D721Med (cell line): Measurements from ENCODE around the gene TENM4.
A peak's percentile ranks its signal among the peaks of the same experiment; 100 is the strongest.

Source experiments
- DNase-seq: peaks from one replicate; pipeline ENCODE4 v3.0.0; 2011; ENCODE audit warnings: low spot score; ENCODE audit not compliant: insufficient read length
- FAIRE-seq: peaks from 2 replicates; lab custom pipeline; 2011; peaks lifted over from hg19 to GRCh38; lab: Jason Lieb, UNC
- CTCF ChIP-seq: IDR thresholded peaks from 2 replicates; pipeline ENCODE4 v1.5.1; 2012; ENCODE audit warnings: mild to moderate bottlenecking, control low read depth; ENCODE audit not compliant: insufficient read depth; ENCODE audit errors: missing control alignments

The TENM4 gene

GRCh38 chr11:79259800-79260199 lies 181.0 kb downstream of the TENM4 start:
- DNase-seq = no peak
- no peak for FAIRE-seq
- peak; percentile 24 for TF ChIP-seq CTCF

DNA sequence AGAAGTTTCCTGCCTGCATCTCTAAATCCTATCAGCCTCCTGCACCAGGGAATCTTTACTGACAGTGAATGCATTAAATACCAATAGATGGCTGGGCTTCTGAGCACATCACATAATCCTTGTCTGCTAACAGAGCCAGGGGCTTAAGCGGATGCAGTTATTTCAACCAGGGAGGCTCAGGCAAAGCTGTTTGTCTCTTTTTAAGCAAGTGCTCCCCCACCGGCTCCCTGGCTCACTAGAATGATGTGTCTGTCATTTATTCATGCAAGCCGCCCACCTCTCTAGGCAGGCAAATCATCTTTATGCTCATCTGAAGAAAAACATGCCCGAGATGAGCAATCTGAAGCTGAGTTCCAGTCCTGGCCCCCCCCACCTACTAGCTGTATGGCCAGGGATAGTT lies 182.3 kb downstream of the TENM4 start:
- peak; percentile 26 for TF ChIP-seq CTCF
- DNase-seq = no peak
- FAIRE-seq = peak; percentile 38

- DNase-seq = no peak
- no peak for FAIRE-seq
- no peak for TF ChIP-seq CTCF
These were observed 184.9 kb downstream of the TENM4 start for GRCh38 chr11:79255965-79256364.

- TF ChIP-seq CTCF = no peak
- FAIRE-seq = no peak
- no peak for DNase-seq
These were observed 187.6 kb downstream of the TENM4 start for GRCh38 chr11:79253280-79253679.

DNA sequence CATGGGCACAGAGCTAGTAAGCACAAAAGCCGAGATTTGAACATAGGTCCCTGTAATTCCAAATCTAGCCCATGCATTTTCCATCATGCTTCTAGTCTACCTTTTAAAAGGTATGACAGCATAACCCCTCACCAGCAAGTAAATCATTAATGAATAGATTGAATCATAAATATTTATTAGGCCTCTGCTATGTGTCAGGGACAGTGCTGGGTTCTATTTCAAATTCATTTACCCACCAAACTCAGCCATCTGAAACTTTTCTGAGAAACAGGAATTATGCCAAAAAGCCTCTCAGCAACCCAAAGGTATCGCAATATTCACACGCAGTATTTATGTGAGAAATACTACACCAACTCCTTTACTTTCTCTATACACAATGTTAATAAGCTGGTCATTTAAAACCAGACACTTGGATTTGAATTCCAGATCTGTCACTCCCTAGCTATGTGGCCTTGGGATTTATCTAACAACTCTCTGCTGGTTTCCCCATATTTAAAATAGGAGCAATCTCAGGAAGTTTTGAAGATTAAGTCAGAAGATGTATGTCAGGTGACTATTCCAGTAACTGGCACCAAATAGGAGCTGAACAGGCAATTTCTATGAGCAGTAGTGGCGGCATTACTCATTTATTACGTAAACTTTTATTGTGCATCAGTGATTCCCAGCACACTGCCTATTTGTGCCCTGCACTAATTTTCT lies 191.4 kb downstream of the TENM4 start:
- FAIRE-seq (no peak), DNase-seq (no peak)
- TF ChIP-seq CTCF = no peak

DNA sequence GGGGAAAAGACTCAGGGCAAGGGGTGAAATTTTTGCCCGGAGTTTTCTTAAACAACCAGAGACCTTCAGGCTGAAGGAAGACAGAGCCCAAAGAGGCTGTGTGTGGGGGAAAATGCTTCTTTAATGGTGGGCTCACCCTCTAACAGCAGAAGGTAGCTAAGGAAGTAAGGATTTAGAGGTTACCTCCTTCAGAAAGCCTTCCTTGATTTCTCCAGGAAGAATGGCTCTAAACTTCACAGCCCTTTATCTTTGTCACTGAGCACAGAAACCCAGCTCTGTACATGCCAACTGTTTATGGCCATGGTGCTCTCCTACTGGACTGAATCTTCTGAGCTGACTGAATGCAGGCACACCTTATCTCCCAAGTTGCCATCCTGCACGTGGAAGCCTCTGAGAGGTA lies 196.0 kb downstream of the TENM4 start:
- DNase-seq (no peak), FAIRE-seq (no peak)
- no peak for TF ChIP-seq CTCF

- DNase-seq (no peak), FAIRE-seq (no peak)
- no peak for TF ChIP-seq CTCF
These were observed 196.5 kb downstream of the TENM4 start for GRCh38 chr11:79244241-79244772.
